ENCODE measurements around the gene ART3. TPM values are rescaled to one million over a fixed set of nuclear protein-coding genes. Genes with fewer than 3 reads are reported as not detected.

Gene ART3
- total and polyA plus RNA-seq, 9 of the 15 experiments (the other 6 are each of a cell fraction or from before 2014, with no cell fraction given): 0.69 to 1.4 (median 1.1) TPM; not detected in 1

GRCh38 chr4:76155979-76156378, 81.5 kb downstream of the ART3 start (continued):
- TF ChIP-seq ZBTB40 (IDR thresholded peaks at IDR 0.05) (no peak), ZBTB40 (CRISPR knock-in tag; IDR thresholded peaks at IDR 0.05) (no peak), RBM17 (IDR thresholded peaks at IDR 0.05; ENCODE audit: borderline replicate concordance, low read depth, low read length) (no peak), ZNF583 (CRISPR knock-in tag; IDR thresholded peaks at IDR 0.05) (no peak), GTF2E2 (tag; IDR thresholded peaks at IDR 0.05) (no peak), HMBOX1 (IDR thresholded peaks at IDR 0.05) (no peak), POU5F1 (IDR thresholded peaks at IDR 0.05; ENCODE audit: borderline replicate concordance, low read depth, low read length, partially characterized antibody) (no peak), CHD4 (IDR thresholded peaks at IDR 0.05; ENCODE audit: insufficient read depth, insufficient replicate concordance, low read depth, low read length, poor library complexity, severe bottlenecking) (no peak)
